Suprapubic skin (tissue), 4 donors: ENCODE results near the gene DTYMK.

ENCODE experiments used
- CTCF ChIP-seq, 2 donors: fragments of 200-600 bp in 1 of 2; fragments of 450-650 bp in 1 of 2; sonication (generic) in 1 of 2; IDR thresholded peaks; one replicate each; pipeline ENCODE4 v1.5.1; 2016 to 2019; ENCODE audit warnings: antibody characterized with exemption in 2 of 2, mild to moderate bottlenecking in 1 of 2, moderate library complexity in 1 of 2
- POLR2A ChIP-seq, 2 donors: fragments of 450-650 bp; IDR thresholded peaks; one replicate each; pipeline ENCODE4 v1.6.1; 2017; ENCODE audit warnings: antibody characterized with exemption in 2 of 2, mild to moderate bottlenecking in 2 of 2, moderate library complexity in 2 of 2
- POLR2AphosphoS5 ChIP-seq, 3 donors: sonication (generic); formaldehyde crosslinking; IDR thresholded peaks; one replicate each; pipeline ENCODE4 v1.6.1; 2017; ENCODE audit warnings: antibody characterized with exemption in 3 of 3

- TF ChIP-seq CTCF (IDR thresholded peaks at IDR 0.05) (no peak), POLR2AphosphoS5 (IDR thresholded peaks at IDR 0.05) (no peak), POLR2A (IDR thresholded peaks at IDR 0.05) (no peak)
These were observed 41.3 kb downstream of the DTYMK start for GRCh38 chr2:241645056-241645914.
